Measurements from ENCODE around the gene R3HDM1.
"Not testable (repeated sequence)": the region's sequence is repeated elsewhere in the genome, so short reads cannot be mapped to it uniquely, and the experiment has no call there.

Gene R3HDM1

DNA sequence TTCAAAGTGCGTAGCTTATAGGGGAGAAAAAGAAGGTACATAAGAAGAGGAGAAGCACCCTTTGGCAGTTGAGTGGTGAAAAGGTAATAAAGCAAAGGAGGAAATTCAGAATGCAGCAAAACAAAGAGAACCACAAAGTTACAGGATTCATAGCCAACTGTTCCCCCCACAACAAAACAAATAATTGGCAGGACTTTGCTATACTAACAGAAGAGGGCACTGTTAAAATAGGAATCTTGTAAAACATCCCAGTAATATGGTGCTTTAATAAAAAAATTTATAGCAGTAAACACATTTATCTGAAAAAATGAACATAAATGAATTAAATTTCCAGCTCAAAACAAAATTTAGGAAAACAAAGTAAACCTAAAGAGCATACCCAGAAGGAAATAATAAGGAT lies 42.3 kb downstream of the R3HDM1 start:
- DNase-seq = no peak

DNA sequence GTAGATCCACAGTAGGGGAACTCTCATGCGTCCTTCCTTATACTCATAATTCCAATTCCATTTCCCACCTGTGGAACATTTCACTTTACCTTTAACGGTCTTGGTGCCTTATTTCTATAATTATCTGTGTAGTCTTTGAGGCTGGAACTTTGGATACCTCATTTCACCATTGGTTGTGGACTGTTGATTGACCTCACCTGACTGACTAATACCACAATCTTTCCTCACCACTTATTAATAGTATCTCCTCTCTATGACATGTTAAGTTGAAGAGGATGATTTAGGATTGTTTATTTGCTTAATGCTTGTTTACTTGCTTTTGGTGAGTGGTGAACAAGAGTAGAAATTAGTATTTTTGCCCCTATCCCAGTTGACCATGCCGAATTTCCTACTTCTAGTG lies 50.0 kb downstream of the R3HDM1 start:
- DNase-seq = no peak

DNA sequence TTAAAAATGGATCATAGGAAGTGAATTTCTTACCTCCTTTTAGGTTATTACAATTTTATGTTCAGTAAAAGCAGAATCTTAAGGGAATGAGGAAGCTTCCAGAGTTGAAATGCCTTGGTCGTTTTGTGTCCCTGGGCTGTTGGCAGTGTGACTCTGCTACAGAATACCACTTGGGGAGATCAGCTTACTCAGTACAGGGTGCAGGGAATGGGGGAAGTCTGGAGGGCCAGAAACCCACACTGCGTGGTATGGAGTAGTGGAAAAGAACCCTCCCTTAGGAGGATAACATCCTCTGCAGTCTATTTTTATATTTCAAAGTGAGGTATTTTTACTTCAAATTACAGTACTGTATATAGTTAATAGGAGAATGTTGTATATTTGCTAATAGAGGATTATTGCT lies 51.1 kb downstream of the R3HDM1 start:
- DNase-seq = no peak

DNA sequence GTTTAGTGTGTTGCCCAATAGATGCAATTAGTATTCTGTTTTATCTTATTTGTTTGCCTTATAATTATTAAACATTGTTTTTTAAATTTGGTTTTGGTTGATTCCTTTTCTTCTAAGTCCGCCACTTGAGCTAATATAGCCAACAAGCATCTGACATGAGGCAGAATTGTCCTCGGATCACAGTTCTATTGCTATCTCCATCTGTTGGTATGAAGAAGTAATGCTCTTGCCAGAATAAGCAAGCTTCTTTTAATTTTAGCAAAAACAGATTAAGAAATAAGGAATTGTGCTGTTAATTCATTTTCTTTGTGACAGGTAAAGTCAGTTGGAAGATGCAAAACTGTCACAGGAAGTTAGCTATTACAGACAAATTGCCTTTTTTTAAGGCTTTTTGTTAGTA lies 54.3 kb downstream of the R3HDM1 start:
- DNase-seq = no peak

DNA sequence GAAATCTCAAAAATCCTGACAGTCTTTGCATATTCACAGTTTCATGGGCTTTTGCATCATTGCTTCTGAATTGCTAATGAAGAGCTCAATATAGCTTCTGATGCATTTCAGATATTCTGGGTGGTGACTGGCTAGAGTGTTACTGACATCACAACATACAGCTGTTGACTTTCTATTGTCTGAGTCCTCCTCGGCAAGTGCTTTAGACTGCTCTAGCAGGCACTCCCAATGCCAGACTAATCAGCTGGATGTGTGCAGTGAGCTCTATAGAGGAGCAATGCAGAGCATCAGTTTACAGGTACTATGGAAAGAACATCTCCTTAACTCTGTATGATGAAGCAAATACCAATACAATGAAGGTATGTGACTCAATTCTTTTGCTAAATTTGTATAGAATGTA lies 54.9 kb downstream of the R3HDM1 start:
- no peak for DNase-seq

DNA sequence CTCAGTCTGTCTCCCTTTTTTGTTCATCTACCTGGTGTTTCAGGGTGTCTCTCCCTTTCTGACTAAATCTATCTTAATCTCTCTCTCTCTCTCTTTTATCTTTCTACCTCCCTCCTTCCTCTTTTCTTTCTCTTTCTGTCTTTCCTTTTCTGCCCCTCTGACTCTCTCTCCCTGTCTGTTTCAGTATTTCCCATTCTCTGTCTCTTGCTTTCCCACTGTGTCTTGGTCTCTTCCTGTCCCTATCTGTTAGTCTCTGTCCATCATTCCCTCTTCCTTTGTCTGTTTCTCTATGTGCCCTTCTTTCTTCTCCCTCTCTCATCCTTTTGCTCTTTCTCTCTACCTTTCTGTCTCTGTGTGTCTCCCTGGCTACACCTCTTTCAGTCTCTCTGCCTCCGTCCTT lies 56.7 kb downstream of the R3HDM1 start:
- no peak for DNase-seq

DNA sequence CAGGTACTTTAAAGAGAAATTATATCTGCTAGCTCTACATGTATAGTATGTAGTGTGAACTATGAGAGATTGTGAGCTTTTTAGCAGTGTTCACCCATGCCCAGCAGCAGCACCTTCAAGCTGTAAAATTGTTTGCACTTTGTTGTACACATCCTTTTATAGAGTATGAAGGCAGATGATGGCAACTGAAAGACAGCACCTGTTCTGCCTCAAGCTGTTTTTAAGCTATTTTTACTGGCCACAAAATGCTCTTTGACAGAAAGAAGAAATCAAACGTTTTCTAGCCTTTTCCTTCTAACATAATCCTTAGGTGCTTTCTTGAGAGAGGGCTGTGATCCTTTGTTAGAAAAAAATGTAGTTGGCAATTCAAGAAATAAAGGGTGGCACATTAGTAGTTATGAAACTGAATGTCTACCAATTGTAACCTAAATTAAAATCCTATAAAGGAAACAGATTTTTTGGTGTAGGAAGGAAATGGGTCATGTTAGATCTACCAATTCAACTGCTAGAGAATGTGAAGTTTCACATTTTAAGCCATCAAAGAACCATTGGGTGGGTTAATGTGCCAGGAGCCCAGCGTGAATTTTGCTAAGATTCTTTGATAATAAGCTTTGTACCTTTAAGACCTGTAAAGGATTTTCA lies 59.5 kb downstream of the R3HDM1 start:
- DNase-seq = no peak

DNA sequence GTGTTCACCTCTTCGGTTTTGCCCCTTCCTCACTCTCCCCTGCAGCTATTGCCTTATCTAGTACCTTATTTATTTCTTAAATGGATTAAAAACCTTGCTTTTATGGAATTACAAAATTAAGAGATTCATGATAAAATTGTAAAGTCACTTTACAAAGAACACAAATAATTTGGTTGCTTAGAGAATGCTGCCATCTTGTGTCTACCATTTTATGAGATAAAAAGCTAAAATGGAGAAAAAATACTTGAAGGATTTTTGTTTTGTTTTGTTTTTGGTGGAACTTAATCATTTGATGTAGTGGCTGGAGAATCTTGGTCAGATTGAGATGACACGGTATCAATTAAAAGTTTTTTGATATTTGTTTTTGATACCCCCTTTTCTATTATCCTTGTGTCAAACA lies 69.6 kb downstream of the R3HDM1 start:
- no peak for DNase-seq

DNA sequence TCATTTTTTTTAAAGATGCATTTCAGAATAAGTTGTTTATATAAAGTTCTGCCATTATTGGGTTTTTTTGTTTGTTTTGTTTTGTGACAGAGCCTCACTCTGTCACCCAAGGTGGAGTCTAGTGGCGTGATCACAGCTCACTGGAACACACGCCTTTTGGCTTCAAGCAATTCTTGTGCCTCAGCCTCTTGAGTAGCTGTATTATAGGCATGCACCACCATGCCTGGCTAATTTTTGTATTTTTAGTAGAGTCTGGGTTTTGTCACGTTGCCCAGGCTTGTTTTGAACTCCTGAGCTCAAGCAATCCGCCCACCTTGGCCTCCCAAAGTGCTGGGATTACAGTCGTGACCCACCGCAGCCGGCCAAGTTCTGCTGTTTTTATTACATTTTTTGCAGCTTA lies 72.3 kb downstream of the R3HDM1 start:
- no peak for DNase-seq

DNA sequence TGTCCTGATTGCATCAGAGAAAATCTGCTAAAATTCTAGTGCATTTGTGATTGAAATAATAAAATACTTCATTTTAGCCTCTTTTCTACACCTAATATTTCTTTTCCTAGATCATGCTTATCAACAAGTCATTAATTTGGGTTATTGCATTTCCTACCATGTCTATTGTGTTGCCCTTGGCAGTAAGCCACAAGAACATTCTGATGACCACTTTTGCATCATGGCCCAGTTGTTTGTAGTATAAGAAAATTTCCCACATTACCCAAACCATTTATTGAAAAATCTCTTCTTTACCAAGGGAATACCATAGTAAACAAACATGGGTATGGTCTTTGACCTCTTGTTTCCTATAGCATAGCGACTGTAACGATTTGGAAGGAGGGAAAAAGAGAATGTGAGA lies 76.3 kb downstream of the R3HDM1 start:
- DNase-seq = no peak

DNA sequence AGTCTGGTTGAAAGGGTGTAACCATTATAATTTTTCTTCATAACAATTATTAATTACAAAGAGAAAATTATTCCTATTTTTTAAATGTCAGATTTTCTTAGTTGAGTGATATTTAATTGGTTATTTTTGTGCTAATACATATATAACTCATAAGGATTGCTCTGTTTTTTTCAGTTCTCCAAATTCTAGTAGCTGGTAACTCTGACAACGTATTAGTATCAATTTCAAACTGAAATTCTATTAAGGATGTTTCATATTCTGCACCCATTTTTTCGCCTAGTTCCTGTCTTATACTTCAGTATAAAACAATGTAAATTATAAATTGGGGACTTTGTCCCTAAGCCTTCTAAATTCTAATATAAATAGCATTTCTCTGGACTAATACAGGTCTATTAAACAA lies 81.0 kb downstream of the R3HDM1 start:
- DNase-seq = no peak

DNA sequence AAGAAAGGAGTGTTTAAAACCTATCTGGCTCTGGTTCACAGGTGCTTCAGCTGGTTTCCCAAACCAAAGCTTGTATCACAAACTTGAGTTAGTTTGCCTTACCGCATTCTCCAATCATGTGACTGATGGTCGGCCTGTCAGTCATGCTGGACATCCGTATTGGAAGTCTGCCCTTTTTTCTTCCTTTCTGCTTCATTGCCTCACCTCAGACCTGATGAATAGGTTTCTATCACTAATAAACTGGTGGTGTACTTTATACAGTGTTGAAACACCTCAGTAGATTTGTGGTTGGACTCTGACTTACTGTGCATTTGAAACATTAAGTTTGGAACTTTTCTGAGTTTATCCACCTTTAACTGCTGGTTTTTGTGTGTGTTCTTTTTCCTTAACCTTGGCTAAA lies 84.1 kb downstream of the R3HDM1 start:
- DNase-seq = no peak

DNA sequence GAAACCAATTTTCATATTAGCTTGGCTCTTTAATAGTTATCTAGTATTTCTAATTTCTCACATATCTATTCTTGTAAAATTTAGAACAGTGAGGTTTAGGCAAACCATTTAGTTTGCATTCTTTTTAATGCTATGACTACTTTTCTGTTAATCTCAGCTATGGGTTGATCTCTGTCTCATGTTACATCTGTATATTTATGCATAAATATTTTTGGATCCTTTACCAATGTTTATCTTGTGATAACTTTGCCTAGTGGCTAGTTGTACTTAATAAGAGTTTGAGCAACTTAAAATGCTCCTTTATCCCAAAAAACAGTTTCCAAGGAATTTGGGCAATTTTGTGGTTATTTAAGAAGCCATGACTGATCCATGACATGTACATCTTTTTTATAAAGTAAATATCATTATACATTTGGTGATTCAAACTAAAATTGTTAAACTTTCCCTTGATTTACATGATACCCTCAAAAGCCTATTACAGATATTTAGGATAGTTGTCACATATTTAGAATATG lies 86.3 kb downstream of the R3HDM1 start:
- no peak for DNase-seq

DNA sequence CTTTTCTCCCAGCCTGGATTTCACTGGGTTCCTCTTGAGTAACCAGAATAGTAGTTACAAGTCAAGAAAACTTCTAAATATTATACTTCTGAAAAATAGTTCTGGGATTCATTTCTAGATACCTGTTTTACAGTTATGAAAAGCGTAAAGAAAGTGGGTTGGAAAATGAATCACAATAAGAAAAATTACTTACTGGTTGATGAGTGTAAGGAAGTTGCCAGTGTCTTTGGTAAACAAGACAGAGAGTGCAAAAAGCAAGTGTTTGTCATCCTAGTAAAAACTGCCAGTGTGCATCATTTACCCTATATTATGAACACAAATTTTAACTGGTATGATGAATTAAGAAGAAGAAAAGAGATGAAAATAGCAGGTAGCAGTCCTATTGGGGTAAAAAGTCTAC lies 88.9 kb downstream of the R3HDM1 start:
- DNase-seq = no peak

DNA sequence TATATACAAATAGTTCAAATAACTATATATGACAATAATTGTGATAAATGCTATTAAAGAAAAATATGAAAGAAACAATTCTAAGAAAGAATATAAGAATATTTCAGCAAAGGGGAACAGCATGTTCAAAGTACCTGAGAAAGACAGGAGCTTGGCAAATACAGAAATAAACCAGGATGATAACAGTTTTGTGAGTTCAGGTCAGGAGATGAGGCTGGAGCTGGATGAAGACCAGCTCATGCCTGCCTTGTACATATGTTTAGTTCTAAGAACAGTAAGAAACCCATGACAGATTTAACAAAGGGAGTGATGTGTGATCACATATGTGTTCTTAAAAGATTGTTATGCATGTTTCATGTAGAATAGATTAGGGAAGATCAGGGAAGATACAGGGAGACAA lies 98.2 kb downstream of the R3HDM1 start:
- DNase-seq = no peak

DNA sequence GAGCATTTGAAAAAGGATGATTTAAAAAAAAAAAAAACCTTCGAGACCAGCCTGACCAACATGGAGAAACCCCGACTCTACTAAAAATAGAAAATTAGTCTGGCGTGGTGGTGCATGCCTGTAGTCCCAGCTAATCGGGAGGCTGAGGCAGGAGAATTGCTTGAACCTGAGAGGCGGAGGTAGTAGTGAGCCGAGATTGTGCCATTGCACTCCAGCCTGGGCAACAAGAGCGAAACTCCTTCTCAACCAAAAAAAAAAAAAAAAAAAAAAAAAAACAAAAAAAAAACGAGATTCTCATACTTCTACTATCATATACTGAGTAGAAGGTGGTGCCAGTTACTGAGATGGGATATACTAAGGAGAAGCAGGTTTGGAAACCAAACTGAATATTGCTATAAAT lies 98.8 kb downstream of the R3HDM1 start:
- DNase-seq = not testable (repeated sequence)

DNA sequence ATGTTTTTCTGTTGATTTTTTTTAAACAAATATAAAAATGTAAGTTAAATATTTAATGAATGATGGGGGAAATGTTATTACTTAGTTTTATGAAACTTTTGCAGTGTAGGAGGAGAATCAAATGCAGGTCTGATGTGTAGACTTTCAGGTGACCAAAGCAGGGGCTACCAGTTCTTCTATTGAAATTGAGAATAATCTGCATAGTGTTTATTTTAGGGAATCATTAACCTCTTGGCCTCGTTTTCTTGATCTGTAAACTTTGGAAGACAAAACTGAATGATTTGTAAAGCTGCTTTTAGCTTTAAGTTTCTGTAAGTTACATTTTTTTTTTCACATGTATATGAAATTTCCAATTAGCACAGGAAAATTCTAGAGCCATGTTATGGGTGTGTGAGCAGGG lies 99.2 kb downstream of the R3HDM1 start:
- no peak for DNase-seq

DNA sequence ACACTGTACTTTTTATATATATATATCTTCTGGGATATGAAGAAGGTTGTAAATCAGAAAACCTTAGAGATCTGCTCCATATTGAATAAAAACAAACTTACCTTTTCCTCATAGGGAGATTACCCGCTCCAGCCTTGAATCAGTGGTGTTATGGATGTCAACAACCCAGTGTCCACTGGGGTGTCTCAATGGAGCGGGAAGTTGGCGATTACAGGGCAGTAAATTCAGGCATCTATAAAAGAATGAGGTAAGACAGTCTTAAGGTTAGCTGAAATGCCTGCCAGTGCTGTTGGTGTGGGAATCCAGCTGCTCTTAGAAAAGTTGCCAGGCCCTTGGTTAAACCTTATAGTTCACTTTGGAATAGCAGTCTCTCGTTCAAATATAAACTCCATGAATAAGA lies 102.3 kb downstream of the R3HDM1 start:
- no peak for DNase-seq

DNA sequence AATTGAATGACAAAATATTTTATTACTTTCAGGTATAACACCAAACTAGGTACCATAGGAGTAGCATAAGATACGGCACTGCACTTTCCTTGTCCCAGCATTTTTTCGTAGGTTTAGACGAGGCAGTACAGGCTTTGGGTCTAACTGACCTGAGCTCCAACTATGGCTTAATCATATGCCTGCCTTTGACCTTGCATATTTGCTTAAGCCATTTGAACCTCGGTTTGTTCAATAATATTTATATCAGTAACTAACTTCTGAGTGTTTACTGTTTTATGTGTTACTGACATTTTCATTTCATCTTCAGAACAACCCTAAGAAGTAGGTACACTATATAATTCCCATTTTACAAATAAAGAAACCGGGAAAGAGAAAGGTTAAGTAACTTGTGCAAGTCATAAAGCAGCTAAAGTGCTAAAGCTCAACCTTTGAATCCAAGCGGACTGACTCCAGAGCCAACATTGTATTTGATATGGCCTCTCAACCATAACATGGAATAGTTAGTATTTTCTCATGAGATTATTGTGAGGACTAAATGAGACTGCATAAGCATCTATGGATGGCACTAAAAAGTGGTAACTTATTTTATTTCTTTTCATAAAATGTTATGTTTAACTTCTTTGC lies 104.0 kb downstream of the R3HDM1 start:
- DNase-seq = no peak

DNA sequence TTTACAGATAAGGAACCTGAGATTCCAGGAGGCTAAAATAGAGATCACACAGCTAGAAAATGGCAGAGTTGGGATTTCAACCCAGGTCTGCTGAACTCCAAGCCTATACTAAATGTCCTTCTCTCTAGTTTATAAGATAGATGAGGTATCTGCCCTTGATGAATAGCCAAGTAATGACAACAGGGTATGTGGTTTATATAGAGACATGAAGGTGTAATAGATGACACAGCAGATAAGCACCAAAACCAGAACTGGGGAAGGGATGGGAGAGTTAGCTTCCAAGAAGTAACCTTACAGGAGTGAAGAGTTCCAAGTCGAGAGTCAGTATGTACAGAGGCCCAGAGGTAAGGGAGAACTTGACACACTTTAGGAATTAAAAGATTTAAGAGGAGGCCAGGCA lies 105.7 kb downstream of the R3HDM1 start:
- no peak for DNase-seq

DNA sequence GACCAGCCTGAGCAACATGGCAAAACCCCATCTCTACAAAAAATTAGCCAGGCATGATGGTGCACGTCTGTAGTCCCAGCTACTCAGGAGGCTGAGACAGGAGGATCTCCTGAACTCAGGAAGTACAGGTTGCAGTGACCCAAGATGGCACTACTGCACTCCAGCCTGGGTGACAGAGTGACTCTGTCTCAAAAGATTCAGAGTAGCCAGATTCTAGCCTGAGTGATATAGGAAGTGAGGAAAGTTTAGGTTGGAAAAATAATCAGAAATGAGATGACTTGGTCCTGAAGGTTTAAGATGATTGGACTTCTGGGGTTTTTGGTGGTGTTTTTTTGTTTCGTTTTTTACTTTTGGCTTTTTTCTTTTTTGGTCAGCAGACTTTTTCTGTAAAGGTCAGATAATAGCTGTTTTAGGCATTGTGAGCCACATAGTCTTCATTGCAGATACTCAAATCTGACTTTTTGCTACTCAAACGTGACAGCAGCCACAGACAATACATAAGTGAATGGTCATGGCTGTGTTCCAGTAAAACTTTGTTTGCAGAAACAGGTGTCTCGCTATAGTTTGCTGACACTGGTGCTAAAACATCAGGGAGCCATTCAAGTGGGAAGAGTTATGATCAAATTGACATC lies 106.3 kb downstream of the R3HDM1 start:
- DNase-seq = no peak

DNA sequence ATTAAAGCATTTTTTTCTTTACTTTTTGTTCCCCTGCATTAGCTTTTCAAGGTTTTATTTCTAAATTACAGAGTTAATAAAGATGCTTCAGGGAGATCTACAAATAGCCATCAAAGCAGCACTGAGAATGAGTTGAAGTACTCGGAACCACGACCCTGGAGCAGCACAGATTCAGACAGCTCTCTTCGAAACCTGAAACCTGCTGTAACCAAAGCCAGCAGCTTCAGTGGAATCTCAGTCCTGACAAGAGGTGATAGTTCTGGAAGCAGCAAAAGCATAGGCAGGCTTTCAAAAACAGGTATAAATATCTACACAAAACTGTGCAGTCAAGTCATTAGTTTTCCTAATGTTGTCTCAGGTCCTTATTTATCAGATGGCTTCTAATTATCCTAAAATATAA lies 107.5 kb downstream of the R3HDM1 start:
- DNase-seq = no peak

DNA sequence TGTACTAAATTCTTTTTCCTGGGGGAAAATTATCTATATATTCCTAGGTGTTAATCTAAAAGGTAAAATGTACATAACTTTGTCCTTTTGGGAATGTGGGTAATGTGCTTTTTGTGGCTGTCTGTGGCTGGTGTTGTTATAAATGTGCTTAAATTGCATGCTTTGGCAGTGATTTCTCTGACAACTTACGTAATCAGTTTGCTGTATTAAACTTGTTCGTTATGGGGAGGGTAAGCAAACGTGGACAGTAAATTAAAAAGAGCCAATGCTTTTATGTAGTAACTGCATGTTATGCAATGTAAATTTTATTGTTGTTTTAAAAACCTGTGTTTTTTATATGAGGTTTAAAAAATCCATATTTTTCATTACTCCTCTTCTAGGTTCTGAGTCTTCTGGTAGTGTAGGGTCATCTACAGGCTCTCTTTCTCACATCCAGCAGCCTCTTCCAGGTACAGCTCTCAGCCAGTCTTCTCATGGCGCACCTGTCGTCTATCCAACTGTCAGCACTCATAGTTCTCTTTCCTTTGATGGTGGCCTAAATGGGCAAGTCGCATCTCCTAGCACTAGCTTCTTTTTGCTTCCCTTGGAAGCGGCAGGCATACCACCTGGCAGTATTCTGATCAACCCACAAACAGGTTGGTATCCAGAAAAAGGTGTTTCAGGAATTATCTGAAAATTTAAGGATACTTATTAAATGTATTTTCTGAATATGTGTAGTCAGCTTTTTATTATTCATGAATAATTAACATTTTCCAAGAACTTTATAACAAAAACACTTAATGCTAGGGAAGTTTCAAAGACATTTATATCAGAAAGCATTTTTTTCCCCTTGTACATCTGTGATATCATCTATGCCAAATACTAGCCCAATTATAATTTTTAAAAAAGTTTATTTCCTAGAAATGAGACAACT lies 110.1 kb downstream of the R3HDM1 start:
- DNase-seq = no peak
